Right atrium auricular region (tissue), 2 donors: ENCODE measurements around the gene BCAR3. TPM values are rescaled to one million over a fixed set of nuclear protein-coding genes. Genes with fewer than 3 reads are reported as not detected.

Experiments
- DNase-seq: peaks from one replicate; pipeline ENCODE4 v3.0.0-alpha.2; 2019; ENCODE audit warnings: low spot score
- H3K27ac ChIP-seq, 2 donors: fragments of 200-600 bp; sonication (generic); 1 replicate in 1 of 2; 2 replicates in 1 of 2; pipeline ENCODE4 v1.5.1; 2016 to 2019
- H3K27me3 ChIP-seq, 2 donors: fragments of 200-600 bp; sonication (generic); one replicate each; pipeline versions ENCODE4 v1.5.1 to v1.6.0; 2017 to 2019
- H3K36me3 ChIP-seq: fragments of 200-600 bp; sonication (generic); one replicate; pipeline ENCODE4 v1.5.1; 2016
- H3K4me1 ChIP-seq, 2 donors: fragments of 200-600 bp; sonication (generic); one replicate each; pipeline versions ENCODE4 v1.5.1 to v1.6.0; 2017 to 2019
- H3K4me3 ChIP-seq, 2 donors: fragments of 200-600 bp; sonication (generic); 1 replicate in 1 of 2; 2 replicates in 1 of 2; pipeline ENCODE4 v1.5.1; 2017 to 2019; ENCODE audit warnings: mild to moderate bottlenecking in 1 of 2, moderate library complexity in 1 of 2
- H3K9me3 ChIP-seq, 2 donors: fragments of 200-600 bp; sonication (generic); one replicate each; pipeline ENCODE4 v1.5.1; 2019
- CTCF ChIP-seq, 2 donors: fragments of 200-600 bp; sonication (generic); IDR thresholded peaks; one replicate each; pipeline ENCODE4 v1.5.1; 2019; ENCODE audit warnings: antibody characterized with exemption in 2 of 2
- total RNA-seq, 2 donors: library from RNA; depleted of rRNA; stranded (reverse); fragments of >200 nt; gene quantifications; one replicate each; pipeline ENCODE4 v1.1.0, GENCODE V29; 2016

Gene BCAR3
- total RNA-seq, 2 donors from 2014 or later, result 12.7 to 19.3 TPM

DNA sequence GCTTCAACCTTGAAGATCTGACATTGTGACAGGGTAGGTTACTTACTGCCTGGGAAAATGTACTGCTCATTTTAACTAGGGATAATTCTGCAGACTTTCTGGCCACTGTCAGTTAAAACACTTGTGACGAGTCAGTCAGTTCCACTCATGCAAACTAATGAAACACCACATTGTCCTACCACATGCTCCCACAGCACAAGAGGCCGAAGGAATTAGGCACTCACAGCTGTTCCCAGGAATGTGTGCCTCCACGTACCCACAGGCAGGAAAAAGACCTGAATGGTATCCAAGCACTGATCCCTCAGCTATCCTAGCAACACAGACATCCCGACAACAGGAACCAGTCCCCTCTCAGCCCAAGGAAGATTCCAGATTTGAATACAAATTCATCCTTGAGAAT is 12.3 kb downstream of the BCAR3 start:
- Histone ChIP-seq H3K27ac (peak overlapping the region in 1 of 2 donors; percentile 33), H3K4me1 (peaks cover 0 to 97% of the 10 kb centered on the region in 2 donors)
- TF ChIP-seq CTCF (IDR thresholded peaks at IDR 0.05), result no peak

DNA sequence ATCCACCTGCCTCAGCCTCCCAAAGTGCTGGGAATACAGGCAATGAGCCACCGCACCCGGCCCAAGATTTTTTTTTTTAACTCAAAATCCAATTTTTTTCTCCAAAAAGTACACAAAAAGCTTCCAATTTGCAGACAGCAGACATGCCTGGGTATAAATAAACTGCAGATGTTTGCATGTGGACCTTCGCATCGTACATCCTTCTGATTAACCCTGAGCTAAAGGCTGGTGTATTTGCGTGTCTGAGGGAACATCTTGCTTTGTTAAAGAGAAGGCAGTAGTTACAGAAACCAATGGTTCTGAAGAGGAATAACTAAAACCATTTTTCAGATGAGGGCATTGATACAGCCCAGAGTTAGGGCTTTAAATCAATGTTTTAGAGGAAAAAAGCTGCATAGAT is 12.7 kb downstream of the BCAR3 start:
- Histone ChIP-seq H3K36me3 (peaks cover 3% of the 10 kb centered on the region), H3K4me3 (no peak overlapping the region), H3K27ac (no peak overlapping the region), H3K27me3 (no peaks in the 10 kb centered on the region), H3K9me3 (no peaks in the 10 kb centered on the region), H3K4me1 (peaks cover 0 to 97% of the 10 kb centered on the region in 2 donors)
- no peak for DNase-seq
- TF ChIP-seq CTCF (IDR thresholded peaks at IDR 0.05), result no peak

More for the DNA sequence above, 12.3 kb downstream of the BCAR3 start:
- Histone ChIP-seq H3K9me3 (no peaks in the 10 kb centered on the region), H3K36me3 (peaks cover 3% of the 10 kb centered on the region), H3K27me3 (no peaks in the 10 kb centered on the region), H3K4me3 (no peak overlapping the region)
- no peak for DNase-seq

GRCh38 chr1:93668121-93668520 is 13.5 kb downstream of the BCAR3 start:
- Histone ChIP-seq H3K4me3 (no peak overlapping the region), H3K4me1 (peaks cover 0 to 98% of the 10 kb centered on the region in 2 donors), H3K27me3 (no peaks in the 10 kb centered on the region), H3K9me3 (no peaks in the 10 kb centered on the region), H3K36me3 (peaks cover 3% of the 10 kb centered on the region), H3K27ac (no peak overlapping the region)
- no peak for DNase-seq
- no peak for TF ChIP-seq CTCF (IDR thresholded peaks at IDR 0.05)

DNA sequence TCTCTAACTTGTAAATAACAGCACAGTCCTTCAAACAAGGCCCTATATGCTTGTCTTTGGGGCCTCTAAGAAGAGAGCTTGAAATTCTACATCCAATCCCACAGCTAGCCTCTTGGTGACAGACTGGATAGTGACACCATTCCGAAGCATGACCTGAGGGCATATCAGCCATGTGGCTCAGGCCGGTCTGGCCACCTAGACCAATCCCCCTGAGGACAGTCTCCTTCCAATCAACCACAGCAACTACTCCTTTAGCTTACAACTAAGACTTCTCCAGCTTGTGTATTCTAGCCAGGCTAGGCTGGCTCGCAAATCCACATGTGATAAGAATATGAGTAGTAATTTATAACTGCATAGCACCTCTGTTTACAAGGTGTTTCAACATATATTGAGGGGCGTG is 14.0 kb downstream of the BCAR3 start:
- Histone ChIP-seq H3K27me3 (no peaks in the 10 kb centered on the region), H3K9me3 (no peaks in the 10 kb centered on the region), H3K4me1 (peaks cover 0 to 98% of the 10 kb centered on the region in 2 donors), H3K27ac (no peak overlapping the region), H3K36me3 (peaks cover 3% of the 10 kb centered on the region), H3K4me3 (no peak overlapping the region)
- DNase-seq, result no peak
- TF ChIP-seq CTCF (IDR thresholded peaks at IDR 0.05), result no peak

DNA sequence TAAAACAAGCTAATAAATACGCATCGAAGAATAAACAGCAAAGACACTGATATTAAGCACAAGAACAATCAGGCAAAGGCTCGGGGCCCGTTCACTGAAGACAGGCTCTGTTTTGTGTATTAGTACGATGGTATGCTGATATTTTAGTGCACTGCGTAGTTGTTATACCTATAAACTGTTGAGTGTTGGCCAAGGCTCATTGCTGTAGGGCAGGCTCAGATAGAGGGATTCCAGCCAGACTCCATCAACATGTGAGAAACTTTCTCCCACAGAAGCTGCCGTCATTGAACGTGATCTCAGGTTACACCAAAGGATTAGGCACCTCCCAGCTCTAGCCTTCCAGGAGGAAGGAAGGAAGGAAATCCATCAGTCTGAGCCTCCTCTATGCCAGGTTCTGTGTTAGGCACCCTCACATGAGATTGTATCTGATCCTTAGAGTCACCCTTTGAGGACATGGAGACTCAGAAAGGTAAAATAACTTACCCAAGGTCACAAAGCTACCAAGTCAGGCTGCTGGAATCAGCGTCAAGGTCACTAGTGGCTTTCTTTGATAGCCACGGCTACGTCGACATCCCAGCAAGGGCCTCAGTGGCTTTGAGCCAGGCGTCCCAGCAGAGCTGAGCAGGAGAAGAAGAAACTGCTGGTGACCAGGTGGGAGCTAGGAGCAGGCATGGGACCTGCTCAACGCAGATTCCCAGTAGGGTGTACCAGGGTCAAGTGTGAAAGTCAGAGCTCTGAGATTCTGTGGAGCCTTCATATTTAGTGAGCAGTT is 14.8 kb downstream of the BCAR3 start:
- Histone ChIP-seq H3K9me3 (no peaks in the 10 kb centered on the region), H3K27ac (no peak overlapping the region), H3K4me1 (peaks cover 0 to 98% of the 10 kb centered on the region in 2 donors), H3K4me3 (no peak overlapping the region), H3K27me3 (no peaks in the 10 kb centered on the region), H3K36me3 (peaks cover 3% of the 10 kb centered on the region)
- DNase-seq, result no peak
- TF ChIP-seq CTCF (IDR thresholded peaks at IDR 0.05), result no peak

DNA sequence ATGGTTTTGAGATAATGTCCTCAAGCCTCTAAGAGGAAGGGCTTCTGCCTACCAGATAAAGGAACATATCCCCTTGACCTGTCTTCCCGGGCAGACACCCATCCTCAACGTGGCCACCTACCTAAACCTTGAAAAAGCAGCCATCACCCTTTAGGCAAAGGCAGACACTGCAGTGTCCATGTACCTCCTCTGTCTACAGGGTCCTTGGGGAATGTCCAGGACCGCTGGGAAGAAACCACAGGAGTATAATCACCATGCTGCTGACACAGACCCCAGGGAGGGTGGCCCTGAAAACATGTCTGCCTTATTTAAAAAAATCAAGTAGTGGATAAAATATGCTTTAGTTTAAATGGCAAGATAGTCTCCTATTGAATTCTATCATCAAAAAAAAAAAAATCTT is 16.6 kb downstream of the BCAR3 start:
- no peak for TF ChIP-seq CTCF (IDR thresholded peaks at IDR 0.05)
- H3K27ac ChIP-seq, result peak overlapping the region; percentile 49 to 67
- no peak overlapping the region for H3K4me3 ChIP-seq
- no peaks in the 10 kb centered on the region for H3K9me3 ChIP-seq
- no peak for DNase-seq
- peaks cover 0 to 98% of the 10 kb centered on the region in 2 donors for H3K4me1 ChIP-seq
- H3K27me3 ChIP-seq, result no peaks in the 10 kb centered on the region
- peaks cover 3% of the 10 kb centered on the region for H3K36me3 ChIP-seq
